SK-N-MC (cell line): Measurements from ENCODE around the gene DOCK10.

Experiments
- DNase-seq: peaks from one replicate; pipeline ENCODE4 v3.0.0-alpha.2; 2011; ENCODE audit warnings: low read depth, low spot score
- H3K27ac ChIP-seq: fragments of 200-600 bp; sonication (generic); 2 replicates; pipeline ENCODE4 v1.5.1; 2016; ENCODE audit warnings: mixed run types
- H3K36me3 ChIP-seq: fragments of 200-600 bp; sonication (generic); 2 replicates; pipeline ENCODE4 v1.6.1; 2017; ENCODE audit warnings: antibody characterized with exemption, low read length, mixed read lengths; ENCODE audit not compliant: insufficient read depth
- H3K4me3 ChIP-seq: fragments of 200-600 bp; sonication (generic); 2 replicates; pipeline ENCODE4 v1.5.1; 2016
- H3K9ac ChIP-seq: fragments of 200-600 bp; sonication (generic); 2 replicates; pipeline ENCODE4 v1.8.0; 2017; ENCODE audit warnings: mixed run types, mixed read lengths; ENCODE audit not compliant: insufficient read length
- H3K9me3 ChIP-seq: fragments of 200-600 bp; sonication (generic); 2 replicates; pipeline ENCODE4 v1.6.1; 2017; ENCODE audit warnings: low read depth, mild to moderate bottlenecking, antibody characterized with exemption, low read length, moderate library complexity, mixed read lengths
- EZH2 ChIP-seq: fragments of 200-600 bp; sonication (generic); IDR thresholded peaks from one replicate; pipeline ENCODE4 v1.6.1; 2017; ENCODE audit warnings: antibody characterized with exemption
- FOXP2 ChIP-seq: optimal IDR thresholded peaks from 2 replicates; pipeline ENCODE3; 2011; ENCODE audit warnings: mild to moderate bottlenecking, moderate library complexity; ENCODE audit not compliant: insufficient read depth; ENCODE audit errors: extremely low read length, control extremely low read depth
- POLR2AphosphoS5 ChIP-seq: IDR thresholded peaks from 2 replicates; pipeline ENCODE4 v1.6.1; 2012; ENCODE audit warnings: mild to moderate bottlenecking, low read depth, low read length, borderline replicate concordance

The DOCK10 gene

GRCh38 chr2:225073198-225073597 lies 30.9 kb upstream of the DOCK10 start:
- TF ChIP-seq POLR2AphosphoS5 (no peak), FOXP2 (no peak), EZH2 (no peak)
- no peak overlapping the region for H3K27ac ChIP-seq

GRCh38 chr2:225072444-225072843 lies 30.2 kb upstream of the DOCK10 start:
- no peak overlapping the region for H3K9ac ChIP-seq
- H3K4me3 ChIP-seq: no peak overlapping the region
- no peak for DNase-seq
- no peaks in the 10 kb centered on the region for H3K36me3 ChIP-seq
- no peak for TF ChIP-seq POLR2AphosphoS5
- TF ChIP-seq EZH2: no peak
- no peak for TF ChIP-seq FOXP2
- no peak overlapping the region for H3K27ac ChIP-seq
- no peaks in the 10 kb centered on the region for H3K9me3 ChIP-seq

More at GRCh38 chr2:225073198-225073597, 30.9 kb upstream of the DOCK10 start:
- H3K4me3 ChIP-seq: no peak overlapping the region
- no peak overlapping the region for H3K9ac ChIP-seq
- H3K9me3 ChIP-seq: no peaks in the 10 kb centered on the region
- DNase-seq: no peak
- H3K36me3 ChIP-seq: no peaks in the 10 kb centered on the region

GRCh38 chr2:225070811-225071210 lies 28.5 kb upstream of the DOCK10 start:
- no peak for TF ChIP-seq FOXP2
- no peak for TF ChIP-seq POLR2AphosphoS5
- TF ChIP-seq EZH2: no peak
- Histone ChIP-seq H3K36me3 (no peaks in the 10 kb centered on the region), H3K4me3 (no peak overlapping the region), H3K27ac (no peak overlapping the region), H3K9ac (no peak overlapping the region), H3K9me3 (no peaks in the 10 kb centered on the region)
- no peak for DNase-seq

- TF ChIP-seq POLR2AphosphoS5: no peak
- no peak for TF ChIP-seq FOXP2
- no peak for TF ChIP-seq EZH2
- no peaks in the 10 kb centered on the region for H3K36me3 ChIP-seq
- H3K4me3 ChIP-seq: no peak overlapping the region
- DNase-seq: no peak
- H3K27ac ChIP-seq: no peak overlapping the region
- H3K9me3 ChIP-seq: no peaks in the 10 kb centered on the region
- no peak overlapping the region for H3K9ac ChIP-seq
Observed at GRCh38 chr2:225069966-225070365, 27.7 kb upstream of the DOCK10 start.

- H3K27ac ChIP-seq: no peak overlapping the region
- TF ChIP-seq FOXP2 (no peak), EZH2 (no peak), POLR2AphosphoS5 (no peak)
Observed at GRCh38 chr2:225069477-225069876, 27.2 kb upstream of the DOCK10 start.

GRCh38 chr2:225065882-225066281 lies 23.6 kb upstream of the DOCK10 start:
- DNase-seq: no peak
- Histone ChIP-seq H3K4me3 (no peak overlapping the region), H3K9me3 (no peaks in the 10 kb centered on the region), H3K27ac (no peak overlapping the region), H3K36me3 (no peaks in the 10 kb centered on the region), H3K9ac (no peak overlapping the region)
- TF ChIP-seq FOXP2: no peak
- no peak for TF ChIP-seq POLR2AphosphoS5
- no peak for TF ChIP-seq EZH2

More at GRCh38 chr2:225069477-225069876, 27.2 kb upstream of the DOCK10 start:
- Histone ChIP-seq H3K4me3 (no peak overlapping the region), H3K36me3 (no peaks in the 10 kb centered on the region), H3K9ac (no peak overlapping the region), H3K9me3 (no peaks in the 10 kb centered on the region)
- no peak for DNase-seq

GRCh38 chr2:225064928-225065327 lies 22.7 kb upstream of the DOCK10 start:
- Histone ChIP-seq H3K27ac (no peak overlapping the region), H3K36me3 (no peaks in the 10 kb centered on the region), H3K4me3 (no peak overlapping the region), H3K9ac (no peak overlapping the region), H3K9me3 (no peaks in the 10 kb centered on the region)
- DNase-seq: no peak
- TF ChIP-seq EZH2 (no peak), FOXP2 (no peak), POLR2AphosphoS5 (no peak)

- H3K36me3 ChIP-seq: no peaks in the 10 kb centered on the region
- DNase-seq: no peak
- no peak overlapping the region for H3K27ac ChIP-seq
- H3K9me3 ChIP-seq: no peaks in the 10 kb centered on the region
- TF ChIP-seq POLR2AphosphoS5 (no peak), FOXP2 (no peak), EZH2 (no peak)
- H3K9ac ChIP-seq: no peak overlapping the region
- H3K4me3 ChIP-seq: no peak overlapping the region
Observed at GRCh38 chr2:225064362-225064761, 22.1 kb upstream of the DOCK10 start.

GRCh38 chr2:225056330-225057073 lies 14.2 kb upstream of the DOCK10 start:
- DNase-seq: no peak
- H3K9me3 ChIP-seq: no peaks in the 10 kb centered on the region
- no peak overlapping the region for H3K9ac ChIP-seq
- H3K4me3 ChIP-seq: no peak overlapping the region
- no peak for TF ChIP-seq FOXP2
- no peak for TF ChIP-seq EZH2
- no peak for TF ChIP-seq POLR2AphosphoS5
- H3K36me3 ChIP-seq: no peaks in the 10 kb centered on the region
- no peak overlapping the region for H3K27ac ChIP-seq
